ENCODE measurements around the gene OXCT1. TPM values are rescaled to one million over a fixed set of nuclear protein-coding genes. Genes with fewer than 3 reads are reported as not detected.

OXCT1 gene
- total and polyA plus RNA-seq, 12 donors, result 3.3 to 31.9 (median 11.9) TPM

DNA sequence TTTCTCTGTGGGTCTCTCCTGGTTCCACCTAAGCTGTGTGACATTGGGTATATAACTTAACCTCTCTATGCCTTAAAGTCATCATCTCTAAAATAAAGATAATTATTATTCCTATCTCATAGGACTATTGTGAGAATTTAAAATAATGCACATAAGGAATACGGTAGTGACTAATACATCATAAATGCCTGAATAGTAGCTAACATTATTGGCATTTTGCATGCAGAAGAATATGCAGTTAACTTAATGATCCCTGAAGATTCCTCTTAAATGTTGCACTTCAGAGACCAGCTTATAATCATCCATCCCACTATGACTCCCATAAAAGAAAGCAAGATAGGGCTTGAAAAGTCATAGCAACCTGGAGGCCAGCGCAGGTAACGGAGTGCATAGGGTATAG, 32.4 kb downstream of the OXCT1 start:
- TF ChIP-seq, protein P1, sequence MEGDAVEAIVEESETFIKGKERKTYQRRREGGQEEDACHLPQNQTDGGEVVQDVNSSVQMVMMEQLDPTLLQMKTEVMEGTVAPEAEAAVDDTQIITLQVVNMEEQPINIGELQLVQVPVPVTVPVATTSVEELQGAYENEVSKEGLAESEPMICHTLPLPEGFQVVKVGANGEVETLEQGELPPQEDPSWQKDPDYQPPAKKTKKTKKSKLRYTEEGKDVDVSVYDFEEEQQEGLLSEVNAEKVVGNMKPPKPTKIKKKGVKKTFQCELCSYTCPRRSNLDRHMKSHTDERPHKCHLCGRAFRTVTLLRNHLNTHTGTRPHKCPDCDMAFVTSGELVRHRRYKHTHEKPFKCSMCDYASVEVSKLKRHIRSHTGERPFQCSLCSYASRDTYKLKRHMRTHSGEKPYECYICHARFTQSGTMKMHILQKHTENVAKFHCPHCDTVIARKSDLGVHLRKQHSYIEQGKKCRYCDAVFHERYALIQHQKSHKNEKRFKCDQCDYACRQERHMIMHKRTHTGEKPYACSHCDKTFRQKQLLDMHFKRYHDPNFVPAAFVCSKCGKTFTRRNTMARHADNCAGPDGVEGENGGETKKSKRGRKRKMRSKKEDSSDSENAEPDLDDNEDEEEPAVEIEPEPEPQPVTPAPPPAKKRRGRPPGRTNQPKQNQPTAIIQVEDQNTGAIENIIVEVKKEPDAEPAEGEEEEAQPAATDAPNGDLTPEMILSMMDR (IDR thresholded peaks at IDR 0.05), result no peak
- no peak for TF ChIP-seq POLR2A (IDR thresholded peaks at IDR 0.05)
- Histone ChIP-seq H3K27me3 (no peaks in the 10 kb centered on the region), H3K27ac (no peak overlapping the region), H3K36me3 (replicated peaks in 1 of 2) (no peaks in the 10 kb centered on the region), H3K4me3 (no peak overlapping the region), H3K9me3 (replicated peaks in 1 of 3) (no peaks in the 10 kb centered on the region), H3K4me1 (replicated peaks in 1 of 2) (peaks cover 0 to 7% of the 10 kb centered on the region in 2 donors)
- 94 to 96% (median 95%) methylated on average over 3 of the region's 3 CpGs for WGBS, 4 donors
- DNase-seq, result no peak
- intact Hi-C loops (cut with DNase I), result no loop called here

DNA sequence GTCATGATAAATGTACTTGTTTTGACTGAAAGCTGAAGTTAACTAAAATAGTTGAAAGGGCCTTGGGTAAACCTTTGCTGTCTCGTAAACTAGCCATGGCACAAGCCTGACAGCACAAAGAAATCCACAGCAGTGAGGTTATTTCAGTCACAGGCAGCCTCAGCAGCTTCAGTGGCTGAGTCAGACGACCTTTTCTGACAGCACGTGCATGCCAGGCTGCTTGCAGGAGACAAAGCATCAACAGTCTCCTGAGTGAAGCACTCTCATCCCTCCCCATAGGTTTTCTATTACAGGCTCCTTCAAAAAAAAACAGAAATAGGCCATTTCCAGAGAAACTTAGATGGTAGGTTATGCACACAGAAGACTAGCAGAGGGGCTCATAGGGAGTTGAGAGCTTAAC, 34.6 kb downstream of the OXCT1 start:
- peak overlapping the region in 3 of 5 donors; percentile 22 to 56 (median 32) for H3K27ac ChIP-seq
- intact Hi-C loops (cut with DNase I), result no loop called here
- H3K36me3 ChIP-seq (replicated peaks in 1 of 2), result no peaks in the 10 kb centered on the region
- no peaks in the 10 kb centered on the region for H3K9me3 ChIP-seq (replicated peaks in 1 of 3)
- TF ChIP-seq, protein P1 (IDR thresholded peaks at IDR 0.05), result no peak
- TF ChIP-seq POLR2A (IDR thresholded peaks at IDR 0.05), result peak in 1 of 2 donors; percentile 35
- WGBS, 4 donors, result 18 to 37% (median 33%) methylated on average over 3 of the region's 3 CpGs
- DNase-seq, result peak; percentile 71 to 92 (median 79)
- H3K4me3 ChIP-seq, result no peak overlapping the region
- no peaks in the 10 kb centered on the region for H3K27me3 ChIP-seq
- H3K4me1 ChIP-seq (replicated peaks in 1 of 2), result peaks cover 0 to 7% of the 10 kb centered on the region in 2 donors

DNA sequence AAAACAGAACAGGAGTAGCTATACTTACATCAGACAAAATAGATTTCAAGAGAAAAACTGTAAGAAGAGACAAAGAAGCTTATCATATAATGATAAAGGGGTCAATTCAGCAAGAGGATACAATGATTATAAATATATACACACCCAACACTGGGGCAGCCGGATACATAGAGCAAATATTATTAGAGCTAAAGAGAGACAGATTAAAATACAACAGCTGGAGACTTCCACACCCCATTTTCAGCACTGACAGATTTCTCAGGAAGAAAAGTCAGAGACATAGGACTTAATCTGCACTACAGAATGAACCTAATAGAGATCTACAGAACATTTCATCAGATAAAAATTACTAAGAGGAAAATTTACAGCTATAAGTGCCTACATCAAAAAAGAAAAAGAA, 35.7 kb downstream of the OXCT1 start:
- DNase-seq, result no peak
- no peaks in the 10 kb centered on the region for H3K27me3 ChIP-seq
- no peak overlapping the region for H3K27ac ChIP-seq
- intact Hi-C loops (cut with DNase I), result no loop called here
- no peaks in the 10 kb centered on the region for H3K9me3 ChIP-seq (replicated peaks in 1 of 3)
- no peak for TF ChIP-seq POLR2A (IDR thresholded peaks at IDR 0.05)
- TF ChIP-seq, protein P1 (IDR thresholded peaks at IDR 0.05), result no peak
- 63 to 91% (median 76%) methylated on average over 1 of the region's 1 CpG for WGBS, 4 donors
- no peak overlapping the region for H3K4me3 ChIP-seq
- H3K4me1 ChIP-seq (replicated peaks in 1 of 2), result peaks cover 0 to 7% of the 10 kb centered on the region in 2 donors
- H3K36me3 ChIP-seq (replicated peaks in 1 of 2), result no peaks in the 10 kb centered on the region

DNA sequence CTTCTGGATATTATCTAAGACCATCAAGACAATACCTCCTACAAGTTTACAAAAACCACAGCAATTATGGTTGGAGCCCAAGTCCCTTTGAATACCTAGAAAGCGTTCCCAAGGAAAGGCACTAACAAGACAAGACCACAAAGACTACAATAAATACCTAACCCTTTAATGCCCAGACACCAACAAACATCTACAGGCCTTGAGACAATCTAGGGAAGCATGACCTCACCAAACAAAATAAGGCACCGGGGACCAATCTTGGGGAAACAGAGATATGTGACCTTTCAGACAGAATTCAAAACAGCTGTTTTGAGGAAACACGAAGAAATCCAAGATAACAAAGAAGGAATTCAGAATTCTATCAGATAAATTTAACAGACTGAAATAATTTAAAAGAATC, 37.8 kb downstream of the OXCT1 start:
- intact Hi-C loops (cut with DNase I), result no loop called here
- WGBS, 4 donors, result 84 to 89% (median 86%) methylated on average over 3 of the region's 3 CpGs
- Histone ChIP-seq H3K4me3 (no peak overlapping the region), H3K9me3 (replicated peaks in 1 of 3) (no peaks in the 10 kb centered on the region), H3K36me3 (replicated peaks in 1 of 2) (no peaks in the 10 kb centered on the region), H3K27ac (no peak overlapping the region), H3K27me3 (no peaks in the 10 kb centered on the region), H3K4me1 (replicated peaks in 1 of 2) (peaks cover 0 to 7% of the 10 kb centered on the region in 2 donors)
- TF ChIP-seq, protein P1 (IDR thresholded peaks at IDR 0.05), result no peak
- no peak for TF ChIP-seq POLR2A (IDR thresholded peaks at IDR 0.05)
- no peak for DNase-seq
